ENCODE data around the gene LIMCH1. TPM values are rescaled to one million over a fixed set of nuclear protein-coding genes. Genes with fewer than 3 reads are reported as not detected.
A peak's percentile ranks its signal among the peaks of the same experiment; 100 is the strongest.
"Not testable (repeated sequence)": the region's sequence is repeated elsewhere in the genome, so short reads cannot be mapped to it uniquely, and the experiment has no call there.

LIMCH1 gene
- total RNA-seq, 1 donor from 2014 or later = 12.7 TPM

DNA sequence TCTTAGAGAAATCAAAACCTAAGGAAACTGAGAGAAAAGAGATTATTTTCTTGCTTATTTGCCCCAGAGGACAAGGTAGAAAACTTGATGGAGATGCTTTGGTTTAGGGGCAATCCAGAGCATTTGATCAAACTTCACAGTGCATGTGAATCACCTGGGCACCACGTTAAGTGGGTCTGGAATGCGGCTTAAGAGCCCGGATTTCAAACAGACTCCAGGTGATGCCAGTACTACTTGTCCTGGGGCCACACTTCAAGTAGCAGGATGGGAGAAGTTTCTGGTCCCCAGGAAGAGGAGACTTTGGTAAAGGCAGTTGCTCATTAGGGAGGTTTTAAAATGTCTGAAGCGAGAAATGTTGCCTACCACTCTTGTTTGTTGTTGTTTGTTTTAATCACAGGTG is 158.8 kb downstream of the LIMCH1 start:
- H3K9me3 Mint-ChIP-seq (ENCODE audit: low read depth) = no peaks in the 10 kb centered on the region
- H3K4me3 Mint-ChIP-seq (ENCODE audit: low read depth) = no peak overlapping the region
- peaks cover 31% of the 10 kb centered on the region for H3K27me3 Mint-ChIP-seq
- no peaks in the 10 kb centered on the region for H3K36me3 Mint-ChIP-seq (ENCODE audit: insufficient read depth)
- H3K4me1 Mint-ChIP-seq (ENCODE audit: low read depth) = no peaks in the 10 kb centered on the region
- TF ChIP-seq, protein P1, sequence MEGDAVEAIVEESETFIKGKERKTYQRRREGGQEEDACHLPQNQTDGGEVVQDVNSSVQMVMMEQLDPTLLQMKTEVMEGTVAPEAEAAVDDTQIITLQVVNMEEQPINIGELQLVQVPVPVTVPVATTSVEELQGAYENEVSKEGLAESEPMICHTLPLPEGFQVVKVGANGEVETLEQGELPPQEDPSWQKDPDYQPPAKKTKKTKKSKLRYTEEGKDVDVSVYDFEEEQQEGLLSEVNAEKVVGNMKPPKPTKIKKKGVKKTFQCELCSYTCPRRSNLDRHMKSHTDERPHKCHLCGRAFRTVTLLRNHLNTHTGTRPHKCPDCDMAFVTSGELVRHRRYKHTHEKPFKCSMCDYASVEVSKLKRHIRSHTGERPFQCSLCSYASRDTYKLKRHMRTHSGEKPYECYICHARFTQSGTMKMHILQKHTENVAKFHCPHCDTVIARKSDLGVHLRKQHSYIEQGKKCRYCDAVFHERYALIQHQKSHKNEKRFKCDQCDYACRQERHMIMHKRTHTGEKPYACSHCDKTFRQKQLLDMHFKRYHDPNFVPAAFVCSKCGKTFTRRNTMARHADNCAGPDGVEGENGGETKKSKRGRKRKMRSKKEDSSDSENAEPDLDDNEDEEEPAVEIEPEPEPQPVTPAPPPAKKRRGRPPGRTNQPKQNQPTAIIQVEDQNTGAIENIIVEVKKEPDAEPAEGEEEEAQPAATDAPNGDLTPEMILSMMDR (IDR thresholded peaks at IDR 0.05; ENCODE audit: unreplicated experiment) = no peak
- H3K27ac Mint-ChIP-seq = peak overlapping the region; percentile 27
- no peak for DNase-seq (ENCODE audit: low spot score, unreplicated experiment)

DNA sequence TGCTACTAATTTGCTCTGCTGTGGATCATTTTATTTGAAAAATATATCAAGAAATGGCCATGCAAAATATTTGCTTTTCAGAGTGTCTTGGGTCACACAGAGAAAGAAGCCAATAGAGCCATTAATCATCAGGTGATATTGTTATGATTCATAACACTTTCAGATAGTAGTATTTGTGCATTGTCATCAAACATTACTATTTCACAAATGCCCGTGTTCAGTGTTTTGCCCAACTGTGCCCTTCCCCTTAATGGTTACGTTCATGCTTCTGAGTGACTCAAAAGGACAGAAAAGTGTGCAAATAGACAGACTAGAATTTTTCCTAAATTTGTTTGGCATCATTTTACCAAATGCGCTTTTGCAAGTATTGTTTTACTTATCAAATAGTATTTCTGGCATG is 164.0 kb downstream of the LIMCH1 start:
- H3K27me3 Mint-ChIP-seq = peaks cover 66% of the 10 kb centered on the region
- no peak for DNase-seq (ENCODE audit: low spot score, unreplicated experiment)
- H3K4me3 Mint-ChIP-seq (ENCODE audit: low read depth) = no peak overlapping the region
- no peak overlapping the region for H3K27ac Mint-ChIP-seq
- no peaks in the 10 kb centered on the region for H3K9me3 Mint-ChIP-seq (ENCODE audit: low read depth)
- no peaks in the 10 kb centered on the region for H3K36me3 Mint-ChIP-seq (ENCODE audit: insufficient read depth)
- TF ChIP-seq, protein P1 (IDR thresholded peaks at IDR 0.05; ENCODE audit: unreplicated experiment) = no peak
- H3K4me1 Mint-ChIP-seq (ENCODE audit: low read depth) = no peaks in the 10 kb centered on the region

DNA sequence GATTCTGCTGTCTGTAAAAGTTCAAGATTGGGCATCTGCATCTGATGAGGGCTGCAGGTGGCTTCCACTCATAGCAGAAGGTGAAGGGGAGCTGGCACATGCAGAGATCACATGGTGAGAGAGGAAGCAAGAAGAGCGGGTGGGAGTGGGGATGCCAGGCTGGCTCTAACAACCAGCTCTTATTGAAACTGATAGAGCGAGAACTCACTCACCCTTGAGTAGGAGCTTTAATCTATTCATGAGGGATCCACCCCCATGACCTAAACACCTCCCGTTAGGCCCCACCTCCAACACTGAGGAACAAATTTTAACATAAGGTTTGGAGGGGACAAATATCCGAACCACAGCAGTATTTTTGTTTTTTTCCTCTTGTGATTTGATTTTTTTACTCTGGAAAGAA is 164.8 kb downstream of the LIMCH1 start:
- Mint-ChIP-seq H3K4me1 (ENCODE audit: low read depth) (no peaks in the 10 kb centered on the region), H3K27me3 (peaks cover 70% of the 10 kb centered on the region), H3K27ac (no peak overlapping the region), H3K9me3 (ENCODE audit: low read depth) (no peaks in the 10 kb centered on the region), H3K36me3 (ENCODE audit: insufficient read depth) (no peaks in the 10 kb centered on the region), H3K4me3 (ENCODE audit: low read depth) (no peak overlapping the region)
- TF ChIP-seq, protein P1 (IDR thresholded peaks at IDR 0.05; ENCODE audit: unreplicated experiment) = no peak
- no peak for DNase-seq (ENCODE audit: low spot score, unreplicated experiment)

DNA sequence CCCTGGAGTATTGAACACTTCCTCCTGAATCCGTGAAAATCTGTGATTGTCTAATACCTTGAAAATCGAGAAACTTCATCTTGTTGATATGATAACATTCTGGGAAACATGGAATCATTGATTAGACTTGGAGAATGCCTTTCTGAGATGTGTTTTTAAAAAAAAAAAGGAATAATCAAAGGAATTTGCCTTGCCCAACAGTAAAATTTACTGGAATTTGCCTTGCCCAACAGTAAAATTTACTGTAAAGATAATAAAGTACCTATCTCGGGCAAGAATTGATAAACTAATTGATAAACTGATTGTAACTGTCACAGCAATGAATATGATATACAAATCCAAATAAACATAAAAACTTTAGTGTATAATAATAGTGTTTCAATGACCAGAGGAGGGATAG is 165.8 kb downstream of the LIMCH1 start:
- Mint-ChIP-seq H3K36me3 (ENCODE audit: insufficient read depth) (no peaks in the 10 kb centered on the region), H3K27ac (no peak overlapping the region), H3K9me3 (ENCODE audit: low read depth) (no peaks in the 10 kb centered on the region), H3K4me1 (ENCODE audit: low read depth) (no peaks in the 10 kb centered on the region), H3K4me3 (ENCODE audit: low read depth) (no peak overlapping the region), H3K27me3 (peaks cover 65% of the 10 kb centered on the region)
- TF ChIP-seq, protein P1 (IDR thresholded peaks at IDR 0.05; ENCODE audit: unreplicated experiment) = no peak
- no peak for DNase-seq (ENCODE audit: low spot score, unreplicated experiment)

DNA sequence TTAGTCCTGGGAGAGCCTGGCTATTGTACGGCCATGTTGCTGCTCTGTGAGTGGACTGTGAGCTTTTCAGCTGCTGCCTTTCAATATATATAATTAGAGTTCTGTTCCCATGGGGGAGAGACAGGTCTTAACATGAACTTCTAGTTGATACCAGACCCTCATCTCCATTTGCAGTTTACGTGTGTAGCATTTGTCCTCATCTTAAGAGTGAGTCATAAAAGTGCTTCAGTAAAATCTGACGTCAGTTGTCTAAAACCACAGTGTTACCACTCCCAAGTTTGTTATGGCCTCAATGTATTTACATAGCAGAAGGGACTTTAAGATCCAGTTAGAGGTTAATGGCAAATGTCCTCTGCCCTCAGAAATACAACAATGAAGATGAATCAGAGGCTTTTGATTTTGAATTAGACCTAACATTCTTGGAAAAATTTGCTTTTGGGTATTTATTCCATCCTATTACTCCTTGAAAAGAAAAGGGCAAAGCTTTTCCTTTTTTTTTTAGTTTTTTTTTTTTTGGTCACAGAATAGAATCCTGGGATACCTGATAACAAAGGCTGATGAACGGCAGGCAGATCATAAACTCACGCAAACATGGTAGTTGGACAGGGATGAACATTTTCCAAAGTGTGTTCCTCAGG is 172.0 kb downstream of the LIMCH1 start:
- TF ChIP-seq, protein P1 (IDR thresholded peaks at IDR 0.05; ENCODE audit: unreplicated experiment) = no peak
- H3K27me3 Mint-ChIP-seq = peaks cover 34% of the 10 kb centered on the region
- H3K27ac Mint-ChIP-seq = no peak overlapping the region
- H3K36me3 Mint-ChIP-seq (ENCODE audit: insufficient read depth) = no peaks in the 10 kb centered on the region
- no peak for DNase-seq (ENCODE audit: low spot score, unreplicated experiment)
- H3K4me3 Mint-ChIP-seq (ENCODE audit: low read depth) = no peak overlapping the region
- peaks cover 3% of the 10 kb centered on the region for H3K9me3 Mint-ChIP-seq (ENCODE audit: low read depth)
- H3K4me1 Mint-ChIP-seq (ENCODE audit: low read depth) = no peaks in the 10 kb centered on the region

DNA sequence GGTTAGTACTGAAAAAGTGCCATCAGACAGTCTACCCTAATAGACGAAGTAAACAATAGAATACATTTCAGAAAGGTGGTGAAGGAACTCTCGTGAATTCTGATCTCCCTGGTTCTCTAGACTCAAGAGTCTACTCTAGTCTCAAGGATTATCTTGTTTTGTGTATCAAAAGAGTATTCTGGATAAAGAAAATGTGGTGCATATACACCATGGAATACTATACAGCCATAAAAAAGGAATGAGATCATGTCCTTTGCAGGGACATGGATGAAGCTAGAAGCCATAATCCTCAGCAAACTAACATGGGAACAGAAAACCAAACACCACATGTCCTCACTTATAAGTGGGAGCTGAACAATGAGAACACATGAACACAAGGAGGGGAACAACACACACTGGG is 173.7 kb downstream of the LIMCH1 start:
- H3K27me3 Mint-ChIP-seq = peaks cover 35% of the 10 kb centered on the region
- H3K9me3 Mint-ChIP-seq (ENCODE audit: low read depth); DNase-seq (ENCODE audit: low spot score, unreplicated experiment); H3K36me3 Mint-ChIP-seq (ENCODE audit: insufficient read depth); H3K4me1 Mint-ChIP-seq (ENCODE audit: low read depth); H3K27ac Mint-ChIP-seq; H3K4me3 Mint-ChIP-seq (ENCODE audit: low read depth): not testable (repeated sequence)

Measured in progenitor cell of endocrine pancreas (in vitro differentiated cells).